Measurements from ENCODE around the gene GOLGA6A. TPM values are rescaled to one million over a fixed set of nuclear protein-coding genes. Genes with fewer than 3 reads are reported as not detected.

The GOLGA6A gene
- total RNA-seq, 1 experiment from 2014 or later = 6.0 TPM

DNA sequence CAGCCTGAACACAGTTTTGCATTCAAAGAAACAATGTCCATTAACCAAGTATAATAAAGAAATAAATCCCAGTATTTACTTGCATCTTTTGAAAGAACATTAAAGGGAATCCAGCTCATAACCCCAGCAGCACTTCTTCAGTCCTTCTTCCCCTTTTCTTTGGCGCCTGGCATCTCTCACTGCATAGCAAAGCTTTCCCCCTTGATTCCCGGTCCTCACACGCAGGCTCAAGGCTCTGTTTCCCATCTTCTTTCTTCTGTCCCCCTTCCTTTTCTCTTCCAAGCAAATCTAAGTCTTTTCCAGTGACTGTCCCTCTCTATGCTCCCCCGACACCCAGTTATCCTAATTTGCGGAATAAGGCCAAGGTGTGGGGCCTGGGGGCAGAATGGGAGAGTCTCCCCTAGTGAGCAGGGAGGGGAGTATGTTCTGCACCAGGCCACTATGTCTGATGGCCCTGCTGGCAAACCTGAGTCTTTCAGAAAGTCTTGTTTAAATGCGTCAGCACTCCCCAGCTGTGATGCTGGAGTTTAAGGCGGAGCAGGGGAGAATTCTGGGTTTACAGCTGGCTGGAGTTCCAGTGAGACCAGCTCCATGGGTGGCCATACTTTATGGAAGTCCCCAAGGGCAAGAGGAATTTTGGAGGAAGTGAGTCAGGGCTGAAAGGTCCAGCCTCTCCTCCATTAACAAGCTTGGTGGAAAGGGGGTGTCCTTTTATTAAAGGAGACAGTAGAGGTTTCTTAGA lies 42.1 kb downstream of the GOLGA6A start (continued):
- TF ChIP-seq, protein P1, sequence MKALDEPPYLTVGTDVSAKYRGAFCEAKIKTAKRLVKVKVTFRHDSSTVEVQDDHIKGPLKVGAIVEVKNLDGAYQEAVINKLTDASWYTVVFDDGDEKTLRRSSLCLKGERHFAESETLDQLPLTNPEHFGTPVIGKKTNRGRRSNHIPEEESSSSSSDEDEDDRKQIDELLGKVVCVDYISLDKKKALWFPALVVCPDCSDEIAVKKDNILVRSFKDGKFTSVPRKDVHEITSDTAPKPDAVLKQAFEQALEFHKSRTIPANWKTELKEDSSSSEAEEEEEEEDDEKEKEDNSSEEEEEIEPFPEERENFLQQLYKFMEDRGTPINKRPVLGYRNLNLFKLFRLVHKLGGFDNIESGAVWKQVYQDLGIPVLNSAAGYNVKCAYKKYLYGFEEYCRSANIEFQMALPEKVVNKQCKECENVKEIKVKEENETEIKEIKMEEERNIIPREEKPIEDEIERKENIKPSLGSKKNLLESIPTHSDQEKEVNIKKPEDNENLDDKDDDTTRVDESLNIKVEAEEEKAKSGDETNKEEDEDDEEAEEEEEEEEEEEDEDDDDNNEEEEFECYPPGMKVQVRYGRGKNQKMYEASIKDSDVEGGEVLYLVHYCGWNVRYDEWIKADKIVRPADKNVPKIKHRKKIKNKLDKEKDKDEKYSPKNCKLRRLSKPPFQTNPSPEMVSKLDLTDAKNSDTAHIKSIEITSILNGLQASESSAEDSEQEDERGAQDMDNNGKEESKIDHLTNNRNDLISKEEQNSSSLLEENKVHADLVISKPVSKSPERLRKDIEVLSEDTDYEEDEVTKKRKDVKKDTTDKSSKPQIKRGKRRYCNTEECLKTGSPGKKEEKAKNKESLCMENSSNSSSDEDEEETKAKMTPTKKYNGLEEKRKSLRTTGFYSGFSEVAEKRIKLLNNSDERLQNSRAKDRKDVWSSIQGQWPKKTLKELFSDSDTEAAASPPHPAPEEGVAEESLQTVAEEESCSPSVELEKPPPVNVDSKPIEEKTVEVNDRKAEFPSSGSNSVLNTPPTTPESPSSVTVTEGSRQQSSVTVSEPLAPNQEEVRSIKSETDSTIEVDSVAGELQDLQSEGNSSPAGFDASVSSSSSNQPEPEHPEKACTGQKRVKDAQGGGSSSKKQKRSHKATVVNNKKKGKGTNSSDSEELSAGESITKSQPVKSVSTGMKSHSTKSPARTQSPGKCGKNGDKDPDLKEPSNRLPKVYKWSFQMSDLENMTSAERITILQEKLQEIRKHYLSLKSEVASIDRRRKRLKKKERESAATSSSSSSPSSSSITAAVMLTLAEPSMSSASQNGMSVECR (CRISPR knock-in tag; IDR thresholded peaks at IDR 0.05; ENCODE audit: borderline replicate concordance) = no peak
- TF ChIP-seq, protein P2, sequence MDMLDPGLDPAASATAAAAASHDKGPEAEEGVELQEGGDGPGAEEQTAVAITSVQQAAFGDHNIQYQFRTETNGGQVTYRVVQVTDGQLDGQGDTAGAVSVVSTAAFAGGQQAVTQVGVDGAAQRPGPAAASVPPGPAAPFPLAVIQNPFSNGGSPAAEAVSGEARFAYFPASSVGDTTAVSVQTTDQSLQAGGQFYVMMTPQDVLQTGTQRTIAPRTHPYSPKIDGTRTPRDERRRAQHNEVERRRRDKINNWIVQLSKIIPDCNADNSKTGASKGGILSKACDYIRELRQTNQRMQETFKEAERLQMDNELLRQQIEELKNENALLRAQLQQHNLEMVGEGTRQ (CRISPR knock-in tag; IDR thresholded peaks at IDR 0.05) = no peak
- TF ChIP-seq NFATC4 (CRISPR knock-in tag; IDR thresholded peaks at IDR 0.05) = no peak

DNA sequence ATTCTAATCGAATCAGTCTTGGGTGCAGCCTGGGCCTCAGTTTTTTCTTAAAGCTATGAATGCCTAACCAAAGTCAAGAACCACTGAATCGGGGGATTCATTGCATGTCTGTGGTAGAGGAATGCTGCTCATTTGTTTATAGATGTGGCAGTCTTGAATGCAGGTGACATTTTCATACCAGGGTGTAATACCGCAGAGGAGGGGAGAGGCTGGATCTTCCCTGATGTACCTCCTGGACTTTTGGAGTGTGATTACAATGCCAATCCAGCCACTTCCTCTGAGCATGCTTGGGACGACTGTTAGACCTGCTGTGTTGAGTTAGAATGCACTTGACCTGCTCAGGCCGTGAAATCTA lies 42.7 kb downstream of the GOLGA6A start:
- no peak overlapping the region for H3K4me3 Mint-ChIP-seq
- ChIA-PET POLR2A (interaction anchor here (0.5 kb wide), 1 partner anchor 9 kb away, joined by 7 read pairs; no protein-coding TSS in a partner anchor), CTCF (interaction anchor here (0.5 to 9.1 kb wide), 11 partner anchors 10 to 214 kb away, joined by 3 to 290 read pairs (median 4); partner anchors contain the start of genes PML and STOML1)
- H3K36me3 Mint-ChIP-seq = peaks cover 15% of the 10 kb centered on the region; the same call in 1 of the 2 replicates
- H3K27ac Mint-ChIP-seq = no peak overlapping the region
- DNase-seq (ENCODE audit: low spot score) = no peak
- ATAC-seq = no peak
- H3K27me3 Mint-ChIP-seq (ENCODE audit: low read depth) = peaks cover 3% of the 10 kb centered on the region; the same call in 1 of the 2 replicates
- H3K9me3 Mint-ChIP-seq = no peaks in the 10 kb centered on the region
- peaks cover 39% of the 10 kb centered on the region for H3K4me1 Mint-ChIP-seq
- TF ChIP-seq, protein P3, sequence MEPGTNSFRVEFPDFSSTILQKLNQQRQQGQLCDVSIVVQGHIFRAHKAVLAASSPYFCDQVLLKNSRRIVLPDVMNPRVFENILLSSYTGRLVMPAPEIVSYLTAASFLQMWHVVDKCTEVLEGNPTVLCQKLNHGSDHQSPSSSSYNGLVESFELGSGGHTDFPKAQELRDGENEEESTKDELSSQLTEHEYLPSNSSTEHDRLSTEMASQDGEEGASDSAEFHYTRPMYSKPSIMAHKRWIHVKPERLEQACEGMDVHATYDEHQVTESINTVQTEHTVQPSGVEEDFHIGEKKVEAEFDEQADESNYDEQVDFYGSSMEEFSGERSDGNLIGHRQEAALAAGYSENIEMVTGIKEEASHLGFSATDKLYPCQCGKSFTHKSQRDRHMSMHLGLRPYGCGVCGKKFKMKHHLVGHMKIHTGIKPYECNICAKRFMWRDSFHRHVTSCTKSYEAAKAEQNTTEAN (CRISPR knock-in tag; IDR thresholded peaks at IDR 0.05) = no peak
- TF ChIP-seq ZNF138 (CRISPR knock-in tag; conservative IDR thresholded peaks at IDR 0.05) (no peak), SOX15 (CRISPR knock-in tag; IDR thresholded peaks at IDR 0.05) (no peak), RELA (CRISPR knock-in tag; IDR thresholded peaks at IDR 0.05; ENCODE audit: borderline replicate concordance) (no peak), RORB (CRISPR knock-in tag; IDR thresholded peaks at IDR 0.05) (no peak), TEAD1 (CRISPR knock-in tag; IDR thresholded peaks at IDR 0.05) (no peak), MYBL2 (CRISPR knock-in tag; IDR thresholded peaks at IDR 0.05) (no peak), FOXP1 (CRISPR knock-in tag; IDR thresholded peaks at IDR 0.05; ENCODE audit: borderline replicate concordance) (no peak), FOXK1 (CRISPR knock-in tag; IDR thresholded peaks at IDR 0.05) (no peak), GTF2I (CRISPR knock-in tag; conservative IDR thresholded peaks at IDR 0.05) (no peak)
- TF ChIP-seq, protein P4, sequence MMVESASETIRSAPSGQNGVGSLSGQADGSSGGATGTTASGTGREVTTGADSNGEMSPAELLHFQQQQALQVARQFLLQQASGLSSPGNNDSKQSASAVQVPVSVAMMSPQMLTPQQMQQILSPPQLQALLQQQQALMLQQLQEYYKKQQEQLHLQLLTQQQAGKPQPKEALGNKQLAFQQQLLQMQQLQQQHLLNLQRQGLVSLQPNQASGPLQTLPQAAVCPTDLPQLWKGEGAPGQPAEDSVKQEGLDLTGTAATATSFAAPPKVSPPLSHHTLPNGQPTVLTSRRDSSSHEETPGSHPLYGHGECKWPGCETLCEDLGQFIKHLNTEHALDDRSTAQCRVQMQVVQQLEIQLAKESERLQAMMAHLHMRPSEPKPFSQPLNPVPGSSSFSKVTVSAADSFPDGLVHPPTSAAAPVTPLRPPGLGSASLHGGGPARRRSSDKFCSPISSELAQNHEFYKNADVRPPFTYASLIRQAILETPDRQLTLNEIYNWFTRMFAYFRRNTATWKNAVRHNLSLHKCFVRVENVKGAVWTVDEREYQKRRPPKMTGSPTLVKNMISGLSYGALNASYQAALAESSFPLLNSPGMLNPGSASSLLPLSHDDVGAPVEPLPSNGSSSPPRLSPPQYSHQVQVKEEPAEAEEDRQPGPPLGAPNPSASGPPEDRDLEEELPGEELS (CRISPR knock-in tag; IDR thresholded peaks at IDR 0.05) = no peak
- TF ChIP-seq, protein P1 (CRISPR knock-in tag; IDR thresholded peaks at IDR 0.05; ENCODE audit: borderline replicate concordance) = no peak
- TF ChIP-seq, protein P5, sequence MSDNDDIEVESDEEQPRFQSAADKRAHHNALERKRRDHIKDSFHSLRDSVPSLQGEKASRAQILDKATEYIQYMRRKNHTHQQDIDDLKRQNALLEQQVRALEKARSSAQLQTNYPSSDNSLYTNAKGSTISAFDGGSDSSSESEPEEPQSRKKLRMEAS (CRISPR knock-in tag; IDR thresholded peaks at IDR 0.05) = no peak
- TF ChIP-seq, protein P6, sequence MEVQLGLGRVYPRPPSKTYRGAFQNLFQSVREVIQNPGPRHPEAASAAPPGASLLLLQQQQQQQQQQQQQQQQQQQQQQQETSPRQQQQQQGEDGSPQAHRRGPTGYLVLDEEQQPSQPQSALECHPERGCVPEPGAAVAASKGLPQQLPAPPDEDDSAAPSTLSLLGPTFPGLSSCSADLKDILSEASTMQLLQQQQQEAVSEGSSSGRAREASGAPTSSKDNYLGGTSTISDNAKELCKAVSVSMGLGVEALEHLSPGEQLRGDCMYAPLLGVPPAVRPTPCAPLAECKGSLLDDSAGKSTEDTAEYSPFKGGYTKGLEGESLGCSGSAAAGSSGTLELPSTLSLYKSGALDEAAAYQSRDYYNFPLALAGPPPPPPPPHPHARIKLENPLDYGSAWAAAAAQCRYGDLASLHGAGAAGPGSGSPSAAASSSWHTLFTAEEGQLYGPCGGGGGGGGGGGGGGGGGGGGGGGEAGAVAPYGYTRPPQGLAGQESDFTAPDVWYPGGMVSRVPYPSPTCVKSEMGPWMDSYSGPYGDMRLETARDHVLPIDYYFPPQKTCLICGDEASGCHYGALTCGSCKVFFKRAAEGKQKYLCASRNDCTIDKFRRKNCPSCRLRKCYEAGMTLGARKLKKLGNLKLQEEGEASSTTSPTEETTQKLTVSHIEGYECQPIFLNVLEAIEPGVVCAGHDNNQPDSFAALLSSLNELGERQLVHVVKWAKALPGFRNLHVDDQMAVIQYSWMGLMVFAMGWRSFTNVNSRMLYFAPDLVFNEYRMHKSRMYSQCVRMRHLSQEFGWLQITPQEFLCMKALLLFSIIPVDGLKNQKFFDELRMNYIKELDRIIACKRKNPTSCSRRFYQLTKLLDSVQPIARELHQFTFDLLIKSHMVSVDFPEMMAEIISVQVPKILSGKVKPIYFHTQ (CRISPR knock-in tag; IDR thresholded peaks at IDR 0.05) = no peak
- TF ChIP-seq, protein P7, sequence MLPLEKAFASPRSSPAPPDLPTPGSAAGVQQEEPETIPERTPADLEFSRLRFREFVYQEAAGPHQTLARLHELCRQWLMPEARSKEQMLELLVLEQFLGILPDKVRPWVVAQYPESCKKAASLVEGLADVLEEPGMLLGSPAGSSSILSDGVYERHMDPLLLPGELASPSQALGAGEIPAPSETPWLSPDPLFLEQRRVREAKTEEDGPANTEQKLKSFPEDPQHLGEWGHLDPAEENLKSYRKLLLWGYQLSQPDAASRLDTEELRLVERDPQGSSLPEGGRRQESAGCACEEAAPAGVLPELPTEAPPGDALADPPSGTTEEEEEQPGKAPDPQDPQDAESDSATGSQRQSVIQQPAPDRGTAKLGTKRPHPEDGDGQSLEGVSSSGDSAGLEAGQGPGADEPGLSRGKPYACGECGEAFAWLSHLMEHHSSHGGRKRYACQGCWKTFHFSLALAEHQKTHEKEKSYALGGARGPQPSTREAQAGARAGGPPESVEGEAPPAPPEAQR (CRISPR knock-in tag; IDR thresholded peaks at IDR 0.05) = no peak
